Measurements from ENCODE around the gene BCAS3.
"Not testable (repeated sequence)": the region's sequence is repeated elsewhere in the genome, so short reads cannot be mapped to it uniquely, and the experiment has no call there.

The BCAS3 gene

DNA sequence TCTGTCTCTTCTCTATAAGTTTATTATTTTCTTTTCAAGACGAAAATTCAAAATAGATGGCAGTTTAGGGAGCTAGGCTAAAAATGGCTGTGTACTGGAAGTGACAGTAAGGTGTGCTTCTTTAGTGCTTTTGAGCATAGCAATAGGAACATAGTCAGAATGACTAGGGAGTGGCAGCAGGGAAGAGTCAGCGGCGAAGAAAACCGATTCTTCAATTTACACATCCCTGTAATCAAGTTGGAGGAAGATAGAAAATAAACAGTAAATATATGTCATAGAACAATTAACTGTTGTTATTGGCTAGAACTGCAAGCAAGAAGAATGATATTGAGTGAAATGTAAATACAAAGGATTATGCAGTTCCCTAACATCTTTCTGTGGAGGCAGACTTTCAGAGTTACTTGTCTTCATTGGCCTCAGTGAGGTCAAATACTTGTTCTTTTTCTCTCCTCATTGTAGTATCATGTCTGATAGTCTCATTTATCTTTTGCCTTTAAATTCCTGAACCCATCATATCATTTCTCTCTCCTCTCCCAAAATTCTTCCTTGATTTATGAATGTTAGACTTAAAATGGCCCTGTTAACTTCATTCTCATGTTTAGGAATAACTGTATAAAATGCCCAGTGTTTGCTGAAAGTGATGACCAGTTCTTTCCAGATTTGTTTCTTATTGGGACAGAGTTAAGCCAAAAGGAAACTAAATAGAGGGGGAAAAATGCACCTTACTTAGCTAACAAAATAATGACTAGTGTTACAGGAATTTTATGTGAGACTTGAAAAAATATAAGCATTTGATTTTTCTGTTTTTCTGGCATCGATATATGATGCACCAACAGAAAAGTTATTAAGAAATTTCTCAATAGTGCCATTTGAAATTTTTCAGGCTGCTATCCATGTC lies 211.4 kb downstream of the BCAS3 start:
- no peak for DNase-seq

- no peak for DNase-seq
Measured at GRCh38 chr17:60891149-60891548, 213.5 kb downstream of the BCAS3 start.

DNA sequence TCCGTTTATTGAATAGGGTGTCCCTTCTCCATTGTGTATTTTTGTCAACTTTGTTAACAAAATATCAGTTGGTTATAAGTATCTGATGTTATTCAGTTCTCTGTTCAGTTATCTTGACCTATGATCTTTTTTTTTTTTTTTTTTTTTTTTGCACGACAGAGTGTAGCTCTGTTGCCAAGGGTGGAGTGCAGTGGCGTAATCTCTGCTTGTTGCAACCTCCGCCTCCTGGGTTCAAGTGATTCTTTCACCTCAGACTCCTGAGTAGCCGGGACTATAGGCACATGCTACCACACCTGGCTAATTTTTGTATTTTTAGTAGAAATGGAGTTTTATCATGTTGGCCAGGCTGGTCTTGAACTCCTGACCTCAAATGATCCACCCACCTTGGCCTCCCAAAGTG lies 215.8 kb downstream of the BCAS3 start:
- DNase-seq, result no peak

DNA sequence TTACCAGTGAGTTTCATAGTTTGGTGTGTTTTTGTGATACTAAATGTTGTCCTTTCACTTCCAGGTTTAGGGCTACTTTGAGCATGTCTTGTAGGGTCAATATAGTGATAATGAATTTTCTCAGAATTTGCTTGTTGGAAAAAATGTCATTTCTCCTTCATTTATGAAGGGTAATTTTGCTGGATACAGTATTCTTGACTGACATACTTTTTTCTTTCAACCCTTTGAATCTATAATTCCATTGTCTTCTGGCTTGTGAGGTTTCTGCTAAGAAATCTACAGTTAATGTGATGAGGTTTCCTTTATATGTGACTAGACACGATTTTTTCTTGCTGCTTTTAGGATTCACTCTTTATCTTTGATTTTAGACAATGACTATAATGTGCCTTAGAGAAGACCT lies 219.3 kb downstream of the BCAS3 start:
- DNase-seq, result no peak

GRCh38 chr17:60899115-60899514 lies 221.5 kb downstream of the BCAS3 start:
- DNase-seq, result no peak

- DNase-seq, result no peak
Measured at GRCh38 chr17:60900688-60901087, 223.0 kb downstream of the BCAS3 start.

DNA sequence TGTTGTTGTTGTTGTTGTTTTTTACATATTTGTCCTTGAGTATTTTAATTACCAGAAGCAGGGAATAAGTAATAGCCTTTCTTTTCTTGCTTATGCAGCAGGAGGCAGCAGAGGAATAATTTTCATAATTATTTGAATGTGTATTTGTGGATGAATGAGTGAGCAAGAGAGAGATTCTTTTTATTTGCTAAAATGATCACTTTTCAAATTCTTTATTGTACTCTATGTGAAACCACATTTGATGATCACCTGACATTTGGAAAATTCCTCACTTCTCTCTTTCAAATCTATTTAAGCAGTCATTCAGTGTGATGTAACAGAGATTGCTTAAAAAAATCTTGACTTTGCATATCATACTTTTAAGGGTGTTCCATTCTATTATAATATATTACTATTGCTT lies 223.6 kb downstream of the BCAS3 start:
- no peak for DNase-seq

DNA sequence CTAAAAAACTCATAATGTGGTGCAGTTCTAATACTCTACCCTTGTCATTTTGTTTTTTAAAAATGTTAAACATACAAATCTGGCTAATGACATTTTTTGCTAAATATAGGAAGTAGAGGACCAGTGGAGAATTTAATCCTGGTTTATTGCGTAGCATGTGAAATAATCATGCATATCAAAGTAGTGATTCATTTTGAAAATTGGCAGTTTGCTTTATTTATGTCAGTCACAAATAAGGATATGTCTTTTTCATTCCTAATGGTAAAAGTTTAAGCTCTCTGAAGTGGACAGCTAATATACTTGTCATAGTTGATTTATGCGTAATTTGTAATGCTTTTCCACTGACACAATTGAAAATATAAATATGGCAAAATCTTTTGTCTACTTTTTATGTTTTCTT lies 224.2 kb downstream of the BCAS3 start:
- no peak for DNase-seq

- DNase-seq, result no peak
Measured at GRCh38 chr17:60902399-60902798, 224.7 kb downstream of the BCAS3 start.

DNA sequence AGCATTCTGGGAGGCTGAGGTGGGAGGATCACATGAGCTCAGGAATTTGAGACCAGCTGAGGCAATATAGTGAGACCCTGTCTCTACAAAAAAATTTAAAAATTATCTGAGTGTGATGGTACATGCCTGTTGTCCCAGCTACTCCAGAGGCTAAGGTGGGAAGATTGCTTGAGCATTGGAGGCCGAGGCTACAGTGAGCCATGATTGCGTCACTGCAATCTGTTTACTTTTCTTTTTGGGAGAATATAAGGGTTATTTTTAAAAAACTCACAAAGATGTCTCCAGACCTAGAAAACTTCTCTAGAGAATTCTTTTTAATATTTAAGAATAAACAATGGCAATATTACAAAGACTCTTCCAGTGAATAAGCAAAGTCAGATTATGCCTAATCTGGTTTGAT lies 226.9 kb downstream of the BCAS3 start:
- DNase-seq, result no peak

DNA sequence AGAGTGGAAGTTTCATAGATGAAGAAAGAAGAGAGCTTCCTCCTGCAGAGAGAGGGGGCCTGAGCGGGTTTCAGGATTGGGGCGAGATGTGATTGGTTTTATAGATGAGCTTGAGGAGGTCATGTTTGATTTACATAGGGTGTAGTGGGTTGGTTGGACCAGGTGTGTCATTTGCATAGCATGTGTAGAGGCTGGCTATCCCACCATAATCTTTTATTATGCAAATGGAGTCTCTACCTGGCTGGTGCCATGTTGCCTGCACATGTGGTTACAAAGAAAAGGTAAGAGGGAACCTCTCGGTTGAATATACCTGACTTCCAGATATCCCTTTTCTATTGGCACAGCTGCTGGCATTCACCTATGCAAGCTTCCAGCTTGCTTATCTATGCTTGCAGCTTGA lies 228.1 kb downstream of the BCAS3 start:
- DNase-seq, result no peak

- no peak for DNase-seq
Measured at GRCh38 chr17:60908324-60908723, 230.7 kb downstream of the BCAS3 start.

- no peak for DNase-seq
Measured at GRCh38 chr17:60909405-60909804, 231.8 kb downstream of the BCAS3 start.

DNA sequence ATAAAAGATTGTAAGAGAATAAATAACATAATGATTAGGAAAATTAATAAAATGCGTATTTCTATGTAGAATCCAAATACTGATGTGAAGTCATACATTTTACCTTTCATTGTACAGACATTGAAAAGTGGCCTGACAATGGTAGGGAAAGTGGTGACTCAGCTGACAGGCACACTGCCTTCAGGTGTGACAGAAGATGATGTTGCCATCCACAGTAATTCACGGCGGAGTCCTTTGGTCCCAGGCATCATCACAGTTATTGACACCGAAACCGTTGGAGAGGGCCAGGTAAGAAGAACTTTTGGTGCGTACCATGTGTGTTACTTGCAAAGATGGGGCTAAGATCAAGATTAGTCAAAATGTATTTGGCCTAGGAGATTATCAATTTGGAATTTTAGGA lies 232.8 kb downstream of the BCAS3 start:
- no peak for DNase-seq

DNA sequence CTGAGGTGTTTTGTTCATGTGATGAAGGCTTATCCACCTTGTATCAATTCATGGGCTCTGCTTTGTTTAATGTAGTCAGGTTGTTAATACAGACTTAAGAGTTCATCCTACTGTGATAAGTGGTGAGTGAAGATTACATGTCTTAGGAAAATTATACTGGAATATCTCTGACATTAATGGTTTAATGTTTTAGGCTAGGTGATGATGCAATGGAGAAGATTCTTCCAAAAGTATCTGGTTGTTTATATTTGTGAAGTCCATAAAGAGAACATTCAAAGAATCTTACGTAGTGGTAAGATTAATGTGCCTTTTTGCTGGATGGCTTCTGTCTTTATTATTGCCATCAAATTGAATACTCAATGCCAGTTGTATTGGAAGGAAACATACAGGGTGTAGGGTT lies 236.4 kb downstream of the BCAS3 start:
- DNase-seq, result no peak

- DNase-seq, result no peak
Measured at GRCh38 chr17:60916043-60916442, 238.4 kb downstream of the BCAS3 start.

- DNase-seq, result no peak
Measured at GRCh38 chr17:60920107-60920506, 242.5 kb downstream of the BCAS3 start.

GRCh38 chr17:60923000-60923399 lies 245.3 kb downstream of the BCAS3 start:
- DNase-seq, result peak; percentile 11

- DNase-seq, result no peak
Measured at GRCh38 chr17:60926466-60927183, 249.0 kb downstream of the BCAS3 start.

DNA sequence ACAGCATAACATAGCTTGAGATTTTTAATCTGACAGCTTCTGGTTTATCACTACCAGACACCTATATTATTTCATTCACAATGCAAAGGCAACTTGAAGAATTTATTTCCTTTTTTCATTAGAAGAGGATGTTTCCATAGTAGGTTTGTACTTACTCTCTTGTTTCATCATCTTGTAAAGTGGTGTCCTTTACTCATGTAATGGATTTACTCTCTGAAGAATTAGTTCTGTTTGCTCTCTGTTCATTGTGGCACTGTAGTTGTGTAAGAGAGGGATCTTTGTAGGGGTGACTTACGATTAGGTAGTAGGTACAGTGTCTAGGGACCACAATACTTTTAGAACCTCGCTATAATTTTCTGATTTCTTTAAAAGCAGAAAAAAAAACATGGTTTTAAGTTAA lies 256.1 kb downstream of the BCAS3 start:
- DNase-seq, result no peak

GRCh38 chr17:60934723-60935122 lies 257.1 kb downstream of the BCAS3 start:
- DNase-seq, result no peak

DNA sequence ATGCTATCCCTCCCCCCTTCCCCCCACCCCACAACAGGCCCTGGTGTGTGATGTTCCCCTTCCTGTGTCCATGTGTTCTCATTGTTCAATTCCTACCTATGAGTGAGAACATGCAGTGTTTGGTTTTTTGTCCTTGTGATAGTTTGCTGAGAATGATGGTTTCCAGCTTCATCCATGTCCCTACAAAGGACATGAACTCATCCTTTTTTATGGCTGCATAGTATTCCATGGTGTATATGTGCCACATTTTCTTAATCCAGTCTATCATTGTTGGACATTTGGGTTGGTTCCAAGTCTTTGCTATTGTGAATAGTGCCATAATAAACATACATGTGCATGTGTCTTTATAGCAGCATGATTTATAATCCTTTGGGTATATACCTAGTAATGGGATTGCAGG lies 258.3 kb downstream of the BCAS3 start:
- not testable (repeated sequence) for DNase-seq

- no peak for DNase-seq
Measured at GRCh38 chr17:60939318-60939717, 261.7 kb downstream of the BCAS3 start.

GRCh38 chr17:60941028-60941427 lies 263.4 kb downstream of the BCAS3 start:
- DNase-seq, result peak; percentile 29

Measured in hematopoietic multipotent progenitor cell treated with erythropoietin and hydrocortisone succinate and interleukin-3 and kit ligand, for 4 days (in vitro differentiated cells).